Neural crest cell (in vitro differentiated cells): ENCODE data around the gene DRICH1. TPM values are rescaled to one million over a fixed set of nuclear protein-coding genes. Genes with fewer than 3 reads are reported as not detected.
"Not testable (repeated sequence)": the region's sequence is repeated elsewhere in the genome, so short reads cannot be mapped to it uniquely, and the experiment has no call there.

Source experiments
- DNase-seq: peaks from one replicate; pipeline ENCODE4 v3.0.0; 2021; ENCODE audit warnings: low read depth, mixed read lengths, low spot score
- H3K27ac Mint-ChIP-seq: one replicate; pipeline ENCODE4 v1.8.0; 2021; ENCODE audit warnings: mild to moderate bottlenecking, mixed read lengths; ENCODE audit not compliant: unreplicated experiment
- H3K27me3 Mint-ChIP-seq: 2 replicates; pipeline ENCODE4 v1.8.0; 2021; ENCODE audit warnings: low read depth, mild to moderate bottlenecking, mixed read lengths
- H3K36me3 Mint-ChIP-seq: 2 replicates; pipeline ENCODE4 v1.8.0; 2021; ENCODE audit warnings: low read depth, mild to moderate bottlenecking, mixed read lengths
- H3K4me1 Mint-ChIP-seq: 2 replicates; pipeline ENCODE4 v1.8.0; 2021; ENCODE audit warnings: mixed read lengths
- H3K4me3 Mint-ChIP-seq: one replicate; pipeline ENCODE4 v1.8.0; 2021; ENCODE audit warnings: mild to moderate bottlenecking, mixed read lengths
- H3K9me3 Mint-ChIP-seq: 2 replicates; pipeline ENCODE4 v1.8.0; 2021; ENCODE audit warnings: mixed read lengths
- CTCF ChIP-seq: fragments of 200-600 bp; sonication (generic); conservative IDR thresholded peaks from 2 replicates; pipeline ENCODE4 v1.5.0; 2021; ENCODE audit warnings: antibody characterized with exemption, mild to moderate bottlenecking
- total RNA-seq: library from RNA; stranded (reverse); gene quantifications from 2 replicates; pipeline ENCODE4 v1.2.1, GENCODE V29; 2021

DRICH1 gene
- total RNA-seq, 1 donor from 2014 or later: not detected

- no peak for DNase-seq
- no peak overlapping the region for H3K27ac Mint-ChIP-seq
- H3K36me3 Mint-ChIP-seq: peaks cover 3% of the 10 kb centered on the region
- TF ChIP-seq CTCF: no peak
- no peaks in the 10 kb centered on the region for H3K27me3 Mint-ChIP-seq
- no peaks in the 10 kb centered on the region for H3K4me1 Mint-ChIP-seq
- no peak overlapping the region for H3K4me3 Mint-ChIP-seq
- no peaks in the 10 kb centered on the region for H3K9me3 Mint-ChIP-seq
Observed at GRCh38 chr22:23651676-23652075, 19.6 kb upstream of the DRICH1 start.

GRCh38 chr22:23649071-23649501 is 17.0 kb upstream of the DRICH1 start:
- Mint-ChIP-seq H3K36me3 (no peaks in the 10 kb centered on the region), H3K27me3 (no peaks in the 10 kb centered on the region), H3K9me3 (no peaks in the 10 kb centered on the region), H3K4me1 (no peaks in the 10 kb centered on the region), H3K4me3 (no peak overlapping the region), H3K27ac (no peak overlapping the region)
- no peak for TF ChIP-seq CTCF
- no peak for DNase-seq

- DNase-seq, H3K36me3 Mint-ChIP-seq: not testable (repeated sequence)
Observed at GRCh38 chr22:23646526-23646925, 14.4 kb upstream of the DRICH1 start.

GRCh38 chr22:23640206-23640605 is 8.1 kb upstream of the DRICH1 start:
- H3K9me3 Mint-ChIP-seq, H3K4me3 Mint-ChIP-seq, H3K27me3 Mint-ChIP-seq, H3K36me3 Mint-ChIP-seq, H3K27ac Mint-ChIP-seq, DNase-seq, H3K4me1 Mint-ChIP-seq: not testable (repeated sequence)

More at GRCh38 chr22:23646526-23646925, 14.4 kb upstream of the DRICH1 start:
- H3K27ac Mint-ChIP-seq, H3K27me3 Mint-ChIP-seq, H3K4me3 Mint-ChIP-seq, H3K9me3 Mint-ChIP-seq, H3K4me1 Mint-ChIP-seq: not testable (repeated sequence)

- no peaks in the 10 kb centered on the region for H3K9me3 Mint-ChIP-seq
- no peaks in the 10 kb centered on the region for H3K27me3 Mint-ChIP-seq
- no peaks in the 10 kb centered on the region for H3K36me3 Mint-ChIP-seq
- H3K27ac Mint-ChIP-seq: no peak overlapping the region
- H3K4me3 Mint-ChIP-seq: no peak overlapping the region
- TF ChIP-seq CTCF: no peak
- DNase-seq: no peak
- H3K4me1 Mint-ChIP-seq: no peaks in the 10 kb centered on the region
Observed at GRCh38 chr22:23639661-23640060, 7.5 kb upstream of the DRICH1 start.

GRCh38 chr22:23638611-23639010 is 6.5 kb upstream of the DRICH1 start:
- H3K4me1 Mint-ChIP-seq: peaks cover 2% of the 10 kb centered on the region
- no peaks in the 10 kb centered on the region for H3K9me3 Mint-ChIP-seq
- no peaks in the 10 kb centered on the region for H3K27me3 Mint-ChIP-seq
- DNase-seq: no peak
- H3K36me3 Mint-ChIP-seq: no peaks in the 10 kb centered on the region
- no peak overlapping the region for H3K4me3 Mint-ChIP-seq
- H3K27ac Mint-ChIP-seq: no peak overlapping the region
- TF ChIP-seq CTCF: no peak

- not testable (repeated sequence) for H3K27me3 Mint-ChIP-seq, H3K36me3 Mint-ChIP-seq, H3K4me3 Mint-ChIP-seq
Observed at GRCh38 chr22:23635291-23635690, 3.2 kb upstream of the DRICH1 start.

GRCh38 chr22:23628056-23628743 is 3.9 kb downstream of the DRICH1 start:
- not testable (repeated sequence) for H3K4me1 Mint-ChIP-seq, DNase-seq, H3K9me3 Mint-ChIP-seq, H3K4me3 Mint-ChIP-seq, H3K36me3 Mint-ChIP-seq, H3K27me3 Mint-ChIP-seq, H3K27ac Mint-ChIP-seq

More at GRCh38 chr22:23635291-23635690, 3.2 kb upstream of the DRICH1 start:
- not testable (repeated sequence) for DNase-seq, H3K27ac Mint-ChIP-seq, H3K9me3 Mint-ChIP-seq, H3K4me1 Mint-ChIP-seq
